A549 (cell line): Measurements from ENCODE around the gene CRADD. TPM values are rescaled to one million over a fixed set of nuclear protein-coding genes. Genes with fewer than 3 reads are reported as not detected.

Source experiments
- ATAC-seq, 2 experiments: fragments of 200-7000 bp in 1 of 2; fragments of >200 bp in 1 of 2; cut with Nextera tagmentation in 1 of 2; cut with Tn5 transposase in 1 of 2; 3 replicates each; pipeline versions ENCODE4 v1.8.0 to v1.9.1; 2018 to 2020; ENCODE audit warnings: mild to moderate bottlenecking in 1 of 2, moderate library complexity in 1 of 2
- CTCF ChIA-PET: fragments of 300-600 bp; sonication (Branson Sonifier 250); formaldehyde crosslinking; extraction: SDS; loops from one replicate; lab custom pipeline; 2021; ENCODE audit warnings: antibody characterized with exemption, inconsistent platforms; lab: Yijun Ruan, JAX
- POLR2A ChIA-PET: fragments of 350-600 bp; formaldehyde crosslinking; extraction: SDS; loops from one replicate; lab custom pipeline; 2021; ENCODE audit warnings: antibody characterized with exemption, inconsistent platforms; lab: Yijun Ruan, JAX
- DNase-seq, 2 experiments: peaks; one replicate each; pipeline versions ENCODE4 v3.0.0 to v3.0.0-alpha.2; 2011 to 2016; ENCODE audit warnings: low read depth in 1 of 2, low spot score in 1 of 2
- FAIRE-seq: peaks from 2 replicates; lab custom pipeline; 2011; peaks lifted over from hg19 to GRCh38; lab: Jason Lieb, UNC
- H3K27ac ChIP-seq, 2 experiments: fragments of >200 bp; sonication (Bioruptor Twin); formaldehyde crosslinking; 3 replicates each; pipeline ENCODE4 v1.5.1; 2016 to 2017
- H3K4me1 ChIP-seq: fragments of >200 bp; sonication (Bioruptor Twin); formaldehyde crosslinking; 3 replicates; pipeline ENCODE4 v1.6.1; 2016
- H3K4me2 ChIP-seq: fragments of >200 bp; sonication (Bioruptor Twin); formaldehyde crosslinking; 3 replicates; pipeline ENCODE4 v1.6.1; 2016
- H3K4me3 ChIP-seq: fragments of >200 bp; sonication (Bioruptor Twin); formaldehyde crosslinking; 3 replicates; pipeline ENCODE4 v1.5.1; 2016
- H3K9me3 ChIP-seq: fragments of >200 bp; sonication (Bioruptor Twin); formaldehyde crosslinking; 3 replicates; pipeline ENCODE4 v1.6.1; 2016
- BHLHE40 ChIP-seq: IDR thresholded peaks from 2 replicates; pipeline ENCODE4 v1.6.1; 2012; ENCODE audit warnings: low read depth, low read length, inconsistent platforms
- CBX2 ChIP-seq: fragments of 200-600 bp; sonication (generic); IDR thresholded peaks from 2 replicates; pipeline ENCODE4 v1.6.1; 2016; ENCODE audit warnings: low read depth, mild to moderate bottlenecking, borderline replicate concordance
- CHD4 ChIP-seq: fragments of 200-600 bp; sonication (generic); IDR thresholded peaks from 2 replicates; pipeline ENCODE4 v1.6.1; 2016; ENCODE audit warnings: antibody characterized with exemption, mild to moderate bottlenecking, borderline replicate concordance
- CTCF ChIP-seq: fragments of >200 bp; sonication (Bioruptor Twin); formaldehyde crosslinking; IDR thresholded peaks from 3 replicates; pipeline ENCODE4 v1.5.1; 2016
- EHF ChIP-seq: fragments of 250-450 bp; sonication (Bioruptor Pico); IDR thresholded peaks from 2 replicates; pipeline ENCODE4 v1.5.0; 2020; ENCODE audit warnings: mild to moderate bottlenecking
- EHMT2 ChIP-seq: fragments of 200-600 bp; sonication (generic); IDR thresholded peaks from 2 replicates; pipeline ENCODE4 v1.6.1; 2016; ENCODE audit warnings: antibody characterized with exemption, low read depth, mild to moderate bottlenecking, moderate library complexity
- EP300 ChIP-seq, 2 experiments: fragments of >200 bp; sonication (Bioruptor Twin); formaldehyde crosslinking; IDR thresholded peaks; 2 replicates in 1 of 2; 3 replicates in 1 of 2; pipeline ENCODE4 v1.6.1; 2016 to 2017
- FOXS1 ChIP-seq: fragments of 250-450 bp; sonication (Bioruptor Pico); IDR thresholded peaks from 2 replicates; pipeline ENCODE4 v1.5.0; 2020; ENCODE audit warnings: mild to moderate bottlenecking, moderate library complexity
- HES2 ChIP-seq: fragments of >200 bp; sonication (Bioruptor Twin); formaldehyde crosslinking; IDR thresholded peaks from 2 replicates; pipeline ENCODE4 v1.6.1; 2016
- HOXA7 ChIP-seq: fragments of 250-450 bp; sonication (Bioruptor Pico); IDR thresholded peaks from 2 replicates; pipeline ENCODE4 v1.5.0; 2020; ENCODE audit warnings: mild to moderate bottlenecking, moderate library complexity
- HOXB5 ChIP-seq: fragments of 250-450 bp; sonication (Bioruptor Pico); IDR thresholded peaks from 2 replicates; pipeline ENCODE4 v1.5.0; 2020; ENCODE audit warnings: mild to moderate bottlenecking, moderate library complexity
- MAZ ChIP-seq: fragments of 150-350 bp; IDR thresholded peaks from 2 replicates; pipeline ENCODE4 v1.6.1; 2014; ENCODE audit warnings: antibody characterized with exemption, low read depth, low read length, borderline replicate concordance
- NPAS2 ChIP-seq: fragments of 250-450 bp; sonication (Bioruptor Pico); IDR thresholded peaks from 2 replicates; pipeline ENCODE4 v1.8.0; 2022; ENCODE audit warnings: mild to moderate bottlenecking, moderate library complexity, borderline replicate concordance
- NR3C1 ChIP-seq: fragments of >200 bp; sonication (Bioruptor Twin); formaldehyde crosslinking; IDR thresholded peaks from 3 replicates; pipeline ENCODE4 v1.6.1; 2017
- POLR2A ChIP-seq: IDR thresholded peaks from 2 replicates; pipeline ENCODE4 v1.6.1; 2012; ENCODE audit warnings: mild to moderate bottlenecking, low read length
- REST ChIP-seq: fragments of 200-600 bp; sonication (generic); IDR thresholded peaks from 2 replicates; pipeline ENCODE4 v1.6.1; 2016; ENCODE audit warnings: antibody characterized with exemption, mild to moderate bottlenecking, moderate library complexity
- RNF2 ChIP-seq: fragments of 200-600 bp; sonication (generic); IDR thresholded peaks from 2 replicates; pipeline ENCODE4 v1.6.1; 2016; ENCODE audit warnings: low read depth, mild to moderate bottlenecking, antibody characterized with exemption, moderate library complexity, borderline replicate concordance
- TP53 ChIP-seq: fragments of 250-450 bp; sonication (Bioruptor Pico); IDR thresholded peaks from 2 replicates; pipeline ENCODE4 v1.5.0; 2021; ENCODE audit warnings: mild to moderate bottlenecking, moderate library complexity
- ZNF302 ChIP-seq: fragments of 250-450 bp; sonication (Bioruptor Pico); IDR thresholded peaks from 2 replicates; pipeline ENCODE4 v1.9.0; 2021; ENCODE audit warnings: inconsistent platforms, mild to moderate bottlenecking, moderate library complexity
- WGBS: methylation state at CpG from one replicate; pipeline ENCODE4 v1.1.6; 2017; ENCODE audit errors: missing lambda C conversion rate; 5-methylcytosine and 5-hydroxymethylcytosine counted together
- polyA plus RNA-seq, 4 experiments: library from polyadenylated mRNA; depleted of rRNA in 3 of 4; stranded (reverse); fragments of >200 nt; fragmentation: RNase III in 1 of 4; extraction: RNeasy Plus Mini Kit Qiagen cat#74134 plus additional on column Dnase treatment in 1 of 4; gene quantifications; 2 replicates in 3 of 4; 3 replicates in 1 of 4; pipeline ENCODE4 v1.2.3, GENCODE V29; 2011 to 2017
- TF ChIP-seq, protein P1 (sequence below): fragments of 250-450 bp; sonication (Bioruptor Pico); IDR thresholded peaks from 2 replicates; pipeline ENCODE4 v1.5.0; 2020; ENCODE audit warnings: low read depth, mild to moderate bottlenecking, moderate library complexity
- TF ChIP-seq, protein P2 (sequence below): IDR thresholded peaks from 2 replicates; pipeline ENCODE4 v1.6.1; 2012

Gene CRADD
- polyA plus RNA-seq, 2 of the 4 experiments (the other 2 are of a cell fraction), result 13.2 to 23.0 TPM

- no peak overlapping the region for H3K27ac ChIP-seq
- no peak for FAIRE-seq
- TF ChIP-seq NR3C1 (no peak), POLR2A (no peak), TP53 (CRISPR knock-in tag) (no peak), ZNF302 (no peak), BHLHE40 (no peak), CTCF (no peak), CHD4 (no peak), CBX2 (no peak), HOXA7 (CRISPR knock-in tag) (no peak), MAZ (no peak), EHMT2 (no peak), RNF2 (no peak), EHF (no peak), HES2 (no peak), FOXS1 (no peak), HOXB5 (CRISPR knock-in tag) (no peak)
- TF ChIP-seq, protein P1, sequence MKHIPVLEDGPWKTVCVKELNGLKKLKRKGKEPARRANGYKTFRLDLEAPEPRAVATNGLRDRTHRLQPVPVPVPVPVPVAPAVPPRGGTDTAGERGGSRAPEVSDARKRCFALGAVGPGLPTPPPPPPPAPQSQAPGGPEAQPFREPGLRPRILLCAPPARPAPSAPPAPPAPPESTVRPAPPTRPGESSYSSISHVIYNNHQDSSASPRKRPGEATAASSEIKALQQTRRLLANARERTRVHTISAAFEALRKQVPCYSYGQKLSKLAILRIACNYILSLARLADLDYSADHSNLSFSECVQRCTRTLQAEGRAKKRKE (CRISPR knock-in tag), result no peak
- TF ChIP-seq, protein P2, sequence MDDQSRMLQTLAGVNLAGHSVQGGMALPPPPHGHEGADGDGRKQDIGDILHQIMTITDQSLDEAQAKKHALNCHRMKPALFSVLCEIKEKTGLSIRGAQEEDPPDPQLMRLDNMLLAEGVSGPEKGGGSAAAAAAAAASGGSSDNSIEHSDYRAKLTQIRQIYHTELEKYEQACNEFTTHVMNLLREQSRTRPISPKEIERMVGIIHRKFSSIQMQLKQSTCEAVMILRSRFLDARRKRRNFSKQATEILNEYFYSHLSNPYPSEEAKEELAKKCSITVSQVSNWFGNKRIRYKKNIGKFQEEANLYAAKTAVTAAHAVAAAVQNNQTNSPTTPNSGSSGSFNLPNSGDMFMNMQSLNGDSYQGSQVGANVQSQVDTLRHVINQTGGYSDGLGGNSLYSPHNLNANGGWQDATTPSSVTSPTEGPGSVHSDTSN, result no peak
- TF ChIP-seq, all 56 proteins: peak for 0
- ChIA-PET CTCF (no interaction called here), POLR2A (no interaction called here)
- Histone ChIP-seq H3K4me1 (no peaks in the 10 kb centered on the region), H3K9me3 (peaks cover 13% of the 10 kb centered on the region; the same call in 2 of the 3 replicates), H3K4me3 (no peak overlapping the region), H3K4me2 (no peak overlapping the region)
- WGBS, result 52% methylated on average over 2 of the region's 2 CpGs
- DNase-seq (no peak), ATAC-seq (no peak)
Measured at GRCh38 chr12:93722179-93722578, 45.0 kb downstream of the CRADD start.

DNA sequence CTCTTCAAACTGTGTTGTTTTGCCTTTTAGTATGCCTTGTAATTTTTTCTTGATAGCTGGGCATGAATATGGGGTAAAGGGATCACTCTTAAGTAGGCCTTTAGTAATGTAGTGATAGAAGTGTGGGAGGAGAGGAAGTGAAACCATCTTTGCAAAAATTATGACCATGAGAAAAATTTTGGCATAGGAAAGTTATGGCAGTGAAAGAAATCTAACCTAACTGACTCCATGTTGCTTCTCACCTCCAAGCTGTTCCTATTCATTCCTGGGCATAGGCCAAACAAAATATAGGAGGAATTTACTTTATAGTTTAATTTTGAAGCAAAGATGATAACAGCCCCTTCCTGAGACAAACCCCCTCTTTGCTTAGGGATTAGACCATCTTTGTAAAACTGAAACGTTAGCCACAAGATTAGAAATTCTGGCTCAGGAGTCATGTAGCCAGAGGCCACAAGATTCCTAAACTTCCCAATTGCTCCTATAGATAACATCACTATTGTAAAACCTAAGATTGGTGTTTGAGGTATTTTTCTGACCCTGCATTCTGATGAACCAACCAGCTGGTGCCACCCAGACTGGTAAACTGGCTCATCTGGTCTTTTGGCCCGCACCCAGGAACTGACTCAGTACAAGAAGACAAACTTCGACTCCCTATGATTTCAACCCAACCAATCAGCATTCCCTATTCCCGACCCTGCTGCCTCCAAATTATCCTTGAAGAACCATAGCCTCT is 45.8 kb downstream of the CRADD start:
- WGBS, result 60% methylated on average over 4 of the region's 4 CpGs
- no peak for FAIRE-seq
- no peak for DNase-seq
- peaks cover 10% of the 10 kb centered on the region; the same call in 2 of the 3 replicates for H3K9me3 ChIP-seq
- H3K4me2 ChIP-seq, result no peak overlapping the region
- no peak overlapping the region for H3K4me3 ChIP-seq
- POLR2A ChIA-PET, result no interaction called here
- CTCF ChIA-PET, result no interaction called here
- no peak for ATAC-seq
- no peak overlapping the region for H3K27ac ChIP-seq
- TF ChIP-seq REST (no peak), NPAS2 (CRISPR knock-in tag) (no peak), CTCF (no peak), EP300 (IDR thresholded peaks at IDR 0.05) (no peak)
- no peaks in the 10 kb centered on the region for H3K4me1 ChIP-seq
